ENCODE results near the gene ENPP5.

GRCh38 chr6:46218457-46218856 lies 47.7 kb upstream of the ENPP5 start:
- TF ChIP-seq CTCF (conservative IDR thresholded peaks at IDR 0.05 in 1 of 2, IDR thresholded peaks at IDR 0.05 in 1 of 2; ENCODE audit: low read depth in 1 of 2, low read length in 2 of 2) = no peak
- no peak for TF ChIP-seq EZH2 (IDR thresholded peaks at IDR 0.05; ENCODE audit: low read length, missing control alignments)

All from fibroblast of lung (primary cell).